Lung microvascular endothelial cell (primary cell): ENCODE measurements around the gene KRTAP4-11. TPM values are rescaled to one million over a fixed set of nuclear protein-coding genes. Genes with fewer than 3 reads are reported as not detected.
"Not testable (repeated sequence)": the region's sequence is repeated elsewhere in the genome, so short reads cannot be mapped to it uniquely, and the experiment has no call there.

Experiments
- DNase-seq, 2 donors: peaks; one replicate each; pipeline versions ENCODE4 v3.0.0 to v3.0.0-alpha.2; 2010; ENCODE audit warnings: low read depth in 2 of 2
- total RNA-seq: library from RNA; depleted of rRNA; stranded (reverse); fragments of >200 nt; gene quantifications from 2 replicates; pipeline ENCODE4 v1.2.1, GENCODE V29; 2014

KRTAP4-11 gene
- total RNA-seq: not detected in 2 replicates

DNA sequence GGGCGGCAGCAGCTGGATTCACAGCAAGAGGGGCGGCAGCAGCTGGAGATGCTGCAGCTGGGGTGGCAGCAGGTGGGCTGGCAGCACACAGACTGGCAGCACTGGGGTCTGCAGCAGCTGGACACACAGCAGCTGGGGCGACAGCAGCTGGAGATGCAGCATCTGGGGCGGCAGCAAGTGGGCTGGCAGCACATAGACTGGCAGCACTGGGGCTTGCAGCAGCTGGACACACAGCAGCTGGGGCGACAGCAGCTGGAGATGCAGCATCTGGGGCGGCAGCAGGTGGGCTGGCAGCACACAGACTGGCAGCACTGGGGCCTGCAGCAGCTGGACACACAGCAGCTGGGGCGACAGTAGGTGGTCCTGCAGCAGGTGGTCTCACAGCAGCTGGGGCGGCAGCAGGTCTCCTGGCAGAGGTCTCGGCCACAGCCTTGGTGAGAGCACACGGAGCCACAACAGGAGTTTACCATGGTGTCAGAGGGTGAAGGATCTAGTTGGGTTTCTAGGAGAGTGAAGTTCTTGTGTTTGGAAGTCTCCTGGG, at the start of gene KRTAP4-11:
Gene KRTAP4-11, minus strand, starts transcription at position 528 of the 541 bp plus-strand sequence. Its CDS starts 58 bp downstream, at position 470.
- DNase-seq: not testable (repeated sequence)

DNA sequence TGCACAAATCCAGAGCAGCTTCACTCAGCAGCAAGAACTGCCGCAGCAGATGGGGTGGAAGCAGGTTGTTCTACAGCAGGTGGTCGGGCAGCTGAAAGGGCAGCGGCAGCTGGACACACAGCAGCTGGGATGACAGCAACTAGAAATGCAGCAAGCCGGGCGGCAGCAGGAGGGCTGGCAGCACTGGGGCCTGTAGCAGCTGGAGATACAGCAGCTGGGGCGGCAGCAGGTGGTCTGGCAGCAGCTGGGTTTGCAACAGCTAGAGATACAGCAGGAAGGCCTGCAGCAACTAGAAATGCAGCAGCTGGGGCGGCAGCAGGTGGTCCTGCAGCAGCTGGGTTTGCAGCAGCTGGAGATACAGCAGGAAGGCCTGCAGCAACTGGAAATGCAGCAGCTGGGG, 49.4 kb upstream of the KRTAP4-11 start:
- DNase-seq: no peak

DNA sequence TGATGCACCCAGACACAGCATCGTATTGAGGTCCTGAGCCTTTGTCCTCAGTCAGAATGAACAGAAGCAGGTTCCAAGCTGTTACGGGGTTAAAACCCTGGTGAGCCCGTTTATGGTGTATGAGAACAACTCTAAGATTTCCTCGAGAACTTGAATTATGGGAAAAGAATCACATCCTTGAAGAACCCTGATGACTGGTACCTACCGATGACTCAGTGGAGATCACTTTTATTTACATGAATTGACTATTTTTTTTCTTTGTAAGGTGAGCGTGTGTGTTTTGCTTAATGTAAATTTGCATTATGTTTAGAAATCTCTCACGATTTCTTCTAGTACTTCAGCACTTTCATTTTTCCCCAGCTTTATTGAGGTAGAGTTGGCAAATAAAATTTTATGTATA, 45.7 kb upstream of the KRTAP4-11 start:
- DNase-seq: no peak

DNA sequence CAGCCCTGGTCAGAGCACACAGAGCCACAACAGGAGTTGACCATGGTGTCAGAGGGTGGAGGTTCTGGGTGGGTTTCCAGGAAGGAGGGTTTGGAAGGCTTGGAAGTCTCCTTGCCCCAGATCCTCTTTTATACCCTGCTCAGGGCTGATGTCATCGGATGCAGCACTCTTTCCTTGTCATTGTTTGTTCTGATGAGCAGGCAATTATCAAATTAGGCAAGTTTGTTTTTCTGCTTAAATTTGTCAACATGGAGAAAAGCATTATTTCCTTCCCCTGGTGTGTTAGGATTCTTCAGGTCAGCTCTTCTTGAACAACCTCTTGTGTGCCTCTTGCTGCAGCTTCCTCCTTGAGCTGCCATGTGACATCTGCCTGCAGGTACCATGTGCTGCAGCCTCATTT, 42.5 kb upstream of the KRTAP4-11 start, which contains the start of gene KRTAP4-4:
Gene KRTAP4-4, minus strand, starts transcription at position 101 of the 400 bp plus-strand sequence. Its CDS starts 57 bp downstream, at position 44.
- no peak for DNase-seq

DNA sequence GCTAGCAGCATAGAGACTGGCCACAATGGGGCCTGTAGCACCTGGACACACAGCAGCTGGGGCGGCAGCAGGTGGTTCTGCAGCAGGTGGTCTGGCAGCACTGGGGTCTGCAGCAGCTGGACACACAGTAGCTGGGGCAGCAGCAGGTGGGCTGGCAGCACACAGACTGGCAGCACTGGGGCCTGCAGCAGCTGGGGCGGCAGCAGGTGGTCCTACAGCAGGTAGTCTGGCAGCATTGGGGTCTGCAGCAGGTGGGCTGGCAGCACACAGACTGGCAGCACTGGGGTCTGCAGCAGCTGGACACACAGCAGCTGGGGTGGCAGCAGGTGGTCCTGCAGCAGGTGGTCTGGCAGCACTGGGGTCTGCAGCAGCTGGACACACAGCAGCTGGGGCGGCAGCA, 42.0 kb upstream of the KRTAP4-11 start:
- not testable (repeated sequence) for DNase-seq

DNA sequence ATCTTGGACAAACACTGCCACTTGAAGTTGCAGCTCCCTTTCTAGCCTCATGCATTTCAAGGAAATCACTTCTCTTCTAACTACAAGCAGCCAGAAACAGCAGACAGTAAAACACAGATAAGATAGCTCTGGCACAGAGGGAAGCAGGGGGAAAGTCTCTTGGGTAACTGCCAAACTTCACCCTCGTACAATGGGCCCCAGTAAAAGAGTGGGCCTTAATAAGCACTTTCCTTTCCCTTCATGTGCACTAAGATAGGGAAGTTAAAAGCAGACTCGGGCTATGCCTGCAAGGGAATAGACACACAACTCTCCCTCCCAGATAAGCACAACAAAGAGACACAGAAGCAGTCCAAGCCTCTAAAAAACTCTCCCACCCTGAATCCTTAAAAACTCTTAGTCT, 35.7 kb upstream of the KRTAP4-11 start:
- no peak for DNase-seq

DNA sequence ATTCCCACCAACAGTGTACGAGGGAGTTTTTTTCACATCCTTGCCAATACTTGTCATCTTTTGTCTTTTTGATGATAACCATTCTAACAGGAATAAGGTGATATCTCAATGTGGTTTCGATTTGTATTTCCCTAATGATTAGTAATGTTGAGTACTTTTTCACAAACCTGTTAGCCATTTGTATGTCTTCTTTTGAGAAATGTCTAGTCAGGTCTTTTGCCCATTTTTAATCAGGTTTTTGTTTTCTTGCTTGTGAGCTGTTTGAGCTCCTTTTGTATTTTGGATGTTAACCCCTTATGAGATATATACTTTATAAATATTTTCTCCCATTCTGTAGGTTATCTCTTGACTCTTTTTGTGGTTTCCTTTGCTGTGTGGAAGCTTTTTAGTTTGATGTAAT, 33.4 kb upstream of the KRTAP4-11 start:
- DNase-seq: no peak

DNA sequence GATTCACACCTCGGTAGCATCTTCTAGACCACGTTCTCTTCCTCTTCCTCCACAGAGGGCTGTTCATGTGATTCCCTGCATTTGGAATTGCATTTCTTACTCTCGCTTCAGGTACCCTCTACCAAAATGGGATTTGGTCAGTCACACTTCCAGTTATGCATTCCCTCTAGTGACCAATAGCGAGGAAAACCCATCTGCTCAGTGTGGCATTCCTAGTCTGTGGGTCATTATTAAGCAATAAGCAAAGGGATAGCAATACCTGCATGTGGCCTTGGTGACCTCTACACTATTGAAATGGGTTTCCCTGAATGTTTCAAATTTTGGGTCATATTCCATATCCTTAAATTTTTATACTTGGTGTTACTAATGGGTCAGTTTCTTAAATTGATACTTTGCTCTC, 31.9 kb upstream of the KRTAP4-11 start:
- DNase-seq: no peak

DNA sequence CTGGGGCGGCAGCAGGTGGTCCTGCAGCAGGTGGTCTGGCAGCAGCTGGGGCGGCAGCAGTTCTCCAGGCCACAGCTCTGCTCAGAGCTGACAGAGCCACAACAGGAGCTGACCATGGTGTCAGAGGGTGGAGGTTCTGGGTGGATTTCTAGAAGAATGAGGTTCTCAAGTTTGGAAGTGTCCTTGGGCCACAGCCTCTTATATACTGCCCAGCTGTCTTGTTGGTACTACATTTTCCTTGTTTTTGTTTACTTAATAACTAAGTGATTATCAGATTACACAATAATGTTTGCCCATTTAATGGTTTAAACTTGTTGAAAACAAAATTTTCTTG, 31.4 kb upstream of the KRTAP4-11 start, which contains the start of gene KRTAP4-5:
Gene KRTAP4-5, minus strand, starts transcription at position 174 of the 334 bp plus-strand sequence. Its CDS starts 58 bp downstream, at position 116.
- no peak for DNase-seq

DNA sequence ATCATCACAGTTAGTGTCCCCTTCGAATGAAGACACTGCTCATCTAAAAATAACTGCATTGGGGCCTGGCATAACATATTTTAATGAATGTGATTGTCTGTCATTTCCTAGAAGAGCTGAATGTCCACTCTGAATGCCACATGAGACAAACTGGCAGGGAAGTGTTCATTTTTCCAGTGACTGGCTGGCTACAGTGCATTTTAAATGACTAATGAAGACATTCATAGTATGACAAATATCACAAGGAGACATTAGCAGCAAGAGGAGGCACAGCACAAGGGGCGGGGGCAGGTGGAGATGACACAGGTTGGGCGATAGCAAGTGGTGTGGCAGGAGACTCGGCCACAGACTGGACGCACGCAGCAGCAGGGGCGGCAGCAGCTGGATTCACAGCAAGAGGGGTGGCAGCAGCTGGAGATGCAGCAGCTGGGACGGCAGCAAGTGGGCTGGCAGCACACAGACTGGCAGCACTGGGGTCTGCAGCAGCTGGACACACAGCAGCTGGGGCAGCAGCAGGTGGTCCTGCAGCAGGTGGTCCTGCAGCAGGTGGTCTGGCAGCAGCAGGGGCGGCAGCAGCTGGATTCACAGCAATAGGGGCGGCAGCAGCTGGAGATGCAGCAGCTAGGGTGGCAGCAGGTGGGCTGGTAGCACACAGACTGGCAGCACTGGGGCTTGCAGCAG, 30.9 kb upstream of the KRTAP4-11 start:
- DNase-seq: not testable (repeated sequence)

DNA sequence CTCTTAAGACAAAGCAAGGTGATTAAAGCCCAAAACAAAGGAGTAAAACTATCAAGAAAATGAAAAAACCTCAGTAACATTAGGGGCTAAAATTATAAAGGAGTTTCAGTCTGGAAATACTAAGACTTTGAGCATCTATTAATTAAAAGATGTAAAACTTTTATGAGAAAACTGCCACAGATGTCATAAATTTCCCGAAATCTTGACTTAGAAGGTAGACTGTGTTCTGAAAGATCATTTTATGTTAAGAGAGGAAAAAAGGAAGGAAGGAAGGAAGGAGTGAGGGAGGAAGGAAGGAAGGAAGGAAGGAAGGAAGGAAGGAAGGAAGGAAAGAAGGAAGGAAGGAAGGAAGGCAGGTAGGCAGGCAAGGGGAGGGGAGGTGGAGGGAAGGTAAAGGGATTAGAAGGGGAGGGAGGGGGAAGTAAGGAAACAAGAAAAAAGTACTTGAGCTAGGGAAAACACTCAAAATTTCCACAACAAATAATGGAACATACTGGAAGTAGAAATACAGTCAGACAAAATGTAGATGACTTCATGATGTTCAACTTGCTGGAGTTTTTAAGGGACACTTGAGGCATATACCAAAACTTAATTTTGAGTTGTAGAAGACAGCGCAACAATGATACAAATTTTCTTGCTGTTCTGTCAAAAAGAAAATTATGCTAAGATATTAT, 29.5 kb upstream of the KRTAP4-11 start:
- DNase-seq: no peak

DNA sequence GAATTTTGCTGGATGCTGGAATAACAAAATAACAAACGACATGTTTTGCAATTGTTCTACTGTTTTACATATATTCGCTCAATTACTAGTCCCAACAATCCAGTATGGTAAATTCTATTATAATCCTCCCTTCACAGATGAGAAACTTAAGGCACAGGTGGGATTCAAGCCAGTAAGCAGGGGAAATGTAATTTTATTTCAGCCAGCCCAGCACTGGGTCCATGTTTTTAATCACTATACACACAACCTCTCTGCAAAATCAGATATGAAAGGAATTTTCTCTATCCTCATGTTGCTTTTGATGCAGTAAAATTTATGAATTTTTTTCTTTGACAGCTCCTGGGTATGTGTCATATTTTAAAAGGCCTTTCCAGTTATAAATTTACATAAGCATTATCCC, 27.1 kb upstream of the KRTAP4-11 start:
- no peak for DNase-seq

DNA sequence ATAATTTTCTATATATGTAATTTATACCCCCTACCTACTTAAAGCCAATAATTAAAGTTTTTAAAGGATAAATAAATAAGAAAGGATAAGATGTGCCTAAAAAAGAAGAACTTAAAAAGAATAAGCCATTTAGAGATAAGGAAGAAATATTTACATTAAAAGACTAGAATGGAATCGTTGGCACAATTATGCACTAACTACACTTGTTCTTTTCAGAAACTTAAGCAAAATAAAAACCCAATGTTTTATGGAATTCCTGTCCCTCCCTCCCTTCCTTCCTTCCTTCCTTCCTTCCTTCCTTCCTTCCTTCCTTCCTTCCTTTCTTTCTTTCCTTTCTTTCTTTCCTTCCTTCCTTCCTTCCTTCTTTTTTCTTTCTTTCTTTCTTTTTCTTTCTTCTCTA, 26.7 kb upstream of the KRTAP4-11 start:
- no peak for DNase-seq

DNA sequence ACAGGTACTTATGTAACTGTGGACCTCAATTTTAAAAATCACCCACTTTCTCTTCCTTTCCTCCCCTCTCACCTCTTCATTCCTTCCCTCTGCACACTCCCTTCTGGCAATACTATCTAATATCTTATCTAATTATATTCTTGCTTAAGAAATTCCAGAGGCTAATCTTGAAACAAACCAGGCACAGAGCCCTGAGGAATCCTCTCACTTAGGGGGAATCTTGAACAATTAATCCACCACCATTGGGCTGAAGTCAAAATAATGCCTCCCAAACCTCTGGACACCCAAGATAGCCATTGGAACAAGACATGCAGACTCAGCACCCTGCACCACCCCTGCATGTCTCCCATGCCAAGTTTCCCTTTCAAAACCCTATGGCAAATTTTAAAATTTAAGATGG, 23.2 kb upstream of the KRTAP4-11 start:
- DNase-seq: no peak

DNA sequence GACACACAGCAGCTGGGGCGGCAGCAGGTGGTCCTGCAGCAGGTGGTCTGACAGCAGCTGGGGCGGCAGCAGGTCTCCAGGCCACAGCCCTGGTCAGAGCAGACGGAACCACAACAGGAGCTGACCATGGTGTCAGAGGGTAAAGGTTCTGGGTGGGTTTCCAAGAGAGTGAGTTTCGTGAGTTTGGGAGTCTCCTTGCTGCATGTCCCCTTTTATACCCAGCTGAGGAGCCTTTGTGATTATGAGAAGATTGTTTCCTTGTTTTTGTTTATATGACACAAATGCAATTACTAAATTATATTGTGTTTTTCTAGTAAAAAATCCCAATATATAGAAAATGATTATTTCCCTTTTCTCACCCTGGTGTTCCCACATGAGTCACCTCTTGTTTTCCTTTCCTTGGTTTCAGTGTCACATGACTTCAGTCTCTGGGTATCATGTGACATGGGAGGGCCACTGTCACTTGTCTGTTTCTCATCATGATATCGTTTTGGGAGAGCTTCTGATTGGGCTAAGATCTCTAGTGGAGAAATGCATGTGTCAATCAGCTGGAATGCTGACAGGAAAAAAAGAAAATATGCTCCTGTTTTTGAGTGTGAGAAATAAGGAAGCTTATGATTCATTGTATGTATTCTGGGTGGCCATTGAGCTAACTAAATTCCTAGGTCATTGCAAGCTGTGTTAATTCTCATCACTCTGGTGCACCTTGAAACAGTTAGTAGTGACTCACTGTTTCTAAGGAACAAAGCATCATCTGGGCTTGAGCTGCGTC, 22.4 kb upstream of the KRTAP4-11 start, which contains the start of gene KRTAP4-6:
Gene KRTAP4-6, minus strand, starts transcription at position 185 of the 772 bp plus-strand sequence. Its CDS starts 57 bp downstream, at position 128.
- peak in 1 of 2 donors; percentile 30 for DNase-seq

DNA sequence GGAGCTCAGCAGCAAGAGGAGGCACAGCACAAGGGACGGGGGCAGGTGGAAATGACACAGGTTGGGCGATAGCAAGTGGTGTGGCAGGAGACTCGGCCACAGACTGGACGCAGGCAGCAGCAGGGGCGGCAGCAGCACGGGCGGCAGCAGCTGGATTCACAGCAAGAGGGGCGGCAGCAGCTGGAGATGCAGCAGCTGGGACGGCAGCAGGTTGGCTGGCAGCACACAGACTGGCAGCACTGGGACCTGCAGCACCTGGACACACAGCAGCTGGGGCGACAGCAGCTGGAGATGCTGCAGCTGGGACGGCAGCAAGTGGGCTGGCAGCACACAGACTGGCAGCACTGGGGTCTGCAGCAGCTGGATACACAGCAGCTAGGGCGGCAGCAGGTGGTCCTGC, 21.7 kb upstream of the KRTAP4-11 start:
- not testable (repeated sequence) for DNase-seq

DNA sequence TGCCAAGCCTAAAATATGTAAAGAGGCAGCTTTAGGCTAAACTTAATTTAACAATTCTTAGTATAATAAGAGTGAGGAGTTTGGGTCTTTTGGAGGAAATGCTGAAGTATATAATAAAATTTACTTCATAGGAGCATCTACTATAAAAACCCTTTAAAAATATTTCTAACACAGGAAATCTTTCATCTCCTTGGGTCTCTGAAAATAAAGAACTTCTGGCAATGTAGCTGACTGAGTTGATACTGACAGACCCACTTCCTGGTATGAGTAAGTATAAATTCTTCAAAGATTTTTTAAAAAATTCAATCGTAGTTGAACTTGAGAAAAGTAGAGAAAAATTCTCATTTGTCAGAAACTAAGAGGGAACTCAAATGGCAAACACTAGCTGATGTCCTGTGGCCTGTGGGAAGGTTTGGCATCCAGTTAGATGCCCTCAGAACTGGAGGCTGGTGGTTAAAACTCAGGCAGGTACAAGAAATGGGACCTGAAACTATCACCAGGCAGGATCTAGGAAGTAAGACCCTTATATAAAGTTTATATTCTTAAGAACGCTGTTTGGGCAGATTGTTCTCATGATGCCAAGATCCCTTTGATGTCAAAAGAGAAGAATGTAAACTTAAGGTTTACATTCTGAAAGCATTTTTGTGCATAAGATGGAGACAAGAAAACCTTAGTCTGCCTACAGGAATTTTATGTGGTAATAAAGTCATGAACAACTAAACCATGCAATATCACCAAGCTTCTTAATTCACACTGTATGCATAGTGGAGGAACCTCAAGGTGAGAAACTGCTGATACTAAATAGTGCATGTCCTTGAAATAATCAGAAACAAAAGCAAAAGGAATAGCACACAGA, 15.9 kb upstream of the KRTAP4-11 start:
- DNase-seq: no peak

DNA sequence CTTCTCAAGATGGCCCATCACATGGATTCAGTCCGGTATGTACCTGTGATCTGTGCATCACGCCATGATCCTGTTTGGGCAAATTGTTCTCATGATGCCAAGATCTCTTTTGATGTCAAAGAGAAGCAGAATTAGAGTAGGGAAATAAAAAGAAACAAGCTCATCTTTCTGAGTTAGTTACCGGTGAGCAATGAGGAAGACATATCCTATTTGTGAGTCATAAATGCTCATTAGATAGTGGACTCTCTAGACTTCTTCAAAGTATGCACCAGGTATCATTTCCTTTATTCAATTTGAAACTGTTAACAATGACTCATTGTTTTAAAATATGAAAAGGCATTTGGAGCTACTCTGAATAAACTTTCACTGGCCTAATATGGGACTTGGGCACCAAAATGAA, 13.8 kb upstream of the KRTAP4-11 start:
- DNase-seq: no peak

DNA sequence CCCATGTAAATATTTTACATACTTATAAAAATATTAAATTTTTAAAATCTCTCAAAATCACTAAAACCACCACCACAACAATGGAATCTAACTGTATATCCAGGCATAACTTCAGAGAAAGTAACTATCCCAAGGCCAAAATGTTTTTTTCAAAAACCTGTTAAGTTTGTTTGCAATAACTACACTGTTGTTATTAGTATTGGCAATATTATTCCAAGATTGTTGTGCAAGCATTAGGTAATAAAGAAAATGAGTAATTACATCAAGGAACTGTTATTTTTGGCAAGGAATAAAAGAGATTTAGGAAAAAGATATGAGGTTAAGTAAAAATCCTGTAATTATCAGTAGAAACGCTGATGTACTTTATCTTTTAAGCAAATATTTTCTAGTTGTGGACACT, 9.2 kb upstream of the KRTAP4-11 start:
- DNase-seq: no peak

DNA sequence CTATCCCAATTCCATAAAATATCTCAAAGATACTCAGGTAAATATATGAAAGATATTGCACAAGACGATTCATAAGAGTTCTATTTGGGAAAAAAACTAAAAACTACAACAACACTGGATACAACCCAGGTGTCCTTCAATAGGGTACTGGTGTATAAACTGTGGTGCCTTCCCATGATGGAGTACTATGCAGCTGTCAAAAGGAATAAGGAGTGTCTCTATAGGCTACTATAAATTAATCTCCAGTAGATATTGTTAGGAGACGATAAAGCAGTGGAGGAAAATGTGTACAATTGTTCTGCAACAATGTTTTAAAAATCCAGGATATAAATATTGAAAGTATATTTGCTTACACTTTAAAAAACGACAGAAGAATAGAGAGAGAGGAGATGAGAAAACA, 8.2 kb upstream of the KRTAP4-11 start:
- DNase-seq: no peak

DNA sequence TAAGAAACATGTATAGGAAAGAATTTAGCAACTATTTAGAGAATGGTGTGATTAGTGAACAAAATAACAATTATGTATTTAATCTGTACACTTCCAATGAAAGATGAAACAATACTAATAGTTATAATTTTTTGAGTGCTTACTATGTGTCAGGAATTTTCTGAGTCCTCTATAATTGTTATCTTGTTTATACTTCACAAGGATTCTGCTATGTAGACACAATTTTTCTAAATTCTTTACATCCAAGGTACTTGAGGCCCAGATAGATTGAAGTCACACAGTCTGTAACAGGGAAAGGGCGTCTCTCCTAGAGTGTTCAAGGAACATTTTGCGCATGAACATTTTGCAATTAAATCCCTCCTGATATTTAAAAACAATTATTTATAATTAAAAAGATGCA, 6.9 kb upstream of the KRTAP4-11 start:
- DNase-seq: no peak
